H1 (cell line): Measurements from ENCODE around the gene TSPEAR. TPM values are rescaled to one million over a fixed set of nuclear protein-coding genes. Genes with fewer than 3 reads are reported as not detected.

Source experiments
- CTCF ChIA-PET: fragments of 300-600 bp; sonication (Branson Sonifier 250); formaldehyde crosslinking; loops from one replicate; lab custom pipeline; 2021; ENCODE audit not compliant: partially characterized antibody; lab: Charles Lee
- POLR2A ChIA-PET: fragments of 300-600 bp; sonication (Branson Sonifier 250); formaldehyde crosslinking; loops from one replicate; lab custom pipeline; 2021; ENCODE audit warnings: inconsistent platforms; ENCODE audit not compliant: partially characterized antibody; lab: Charles Lee
- DNase-seq, 2 experiments: peaks; one replicate each; pipeline versions ENCODE4 v3.0.0 to v3.0.0-alpha.2; 2010 to 2022; ENCODE audit warnings: low spot score in 2 of 2, low read depth in 1 of 2, mixed read lengths in 1 of 2
- FAIRE-seq: peaks from 2 replicates; lab custom pipeline; 2011; peaks lifted over from hg19 to GRCh38; lab: Jason Lieb, UNC
- H2AFZ ChIP-seq: 2 replicates; pipeline ENCODE4 v1.8.1; 2012; ENCODE audit warnings: low read length, inconsistent platforms
- H2AK5ac ChIP-seq: 2 replicates; pipeline ENCODE4 v1.6.1; 2013; ENCODE audit warnings: low read depth, low read length
- H2BK120ac ChIP-seq: replicated peaks from 2 replicates; pipeline ENCODE3; 2013; ENCODE audit warnings: low read depth, low read length, inconsistent platforms
- H2BK12ac ChIP-seq: 2 replicates; pipeline ENCODE4 v1.6.1; 2013; ENCODE audit warnings: low read depth, low read length
- H2BK15ac ChIP-seq: 2 replicates; pipeline ENCODE4 v1.6.1; 2013; ENCODE audit warnings: low read length
- H2BK20ac ChIP-seq: 2 replicates; pipeline ENCODE4 v1.6.1; 2013; ENCODE audit warnings: low read length
- H2BK5ac ChIP-seq: 2 replicates; pipeline ENCODE4 v1.6.1; 2013; ENCODE audit warnings: low read depth, low read length
- H3K14ac ChIP-seq: 2 replicates; pipeline ENCODE4 v1.6.1; 2013; ENCODE audit warnings: inconsistent platforms; ENCODE audit not compliant: insufficient read length
- H3K18ac ChIP-seq: 2 replicates; pipeline ENCODE4 v1.6.1; 2013; ENCODE audit warnings: low read length; ENCODE audit errors: extremely low read depth
- H3K23ac ChIP-seq: 2 replicates; pipeline ENCODE4 v1.6.1; 2013; ENCODE audit warnings: inconsistent platforms; ENCODE audit not compliant: insufficient read length
- H3K23me2 ChIP-seq: 2 replicates; pipeline ENCODE4 v1.6.1; 2013; ENCODE audit warnings: low read depth, low read length
- H3K27ac ChIP-seq: 2 replicates; pipeline ENCODE4 v1.6.1; 2011; ENCODE audit warnings: low read depth, low read length, inconsistent platforms
- H3K27me3 ChIP-seq, 4 experiments: replicated peaks in 1 of 4; 1 replicate in 1 of 4; 2 replicates in 3 of 4; pipeline versions ENCODE4 v1.6.1 to v1.8.1; 2011 to 2013; ENCODE audit warnings: low read length in 3 of 4, mild to moderate bottlenecking in 3 of 4, inconsistent platforms in 2 of 4, mixed read lengths in 2 of 4, moderate library complexity in 1 of 4; ENCODE audit not compliant: control insufficient read depth in 3 of 4, insufficient read depth in 3 of 4; ENCODE audit errors: extremely low read depth in 1 of 4
- H3K36me3 ChIP-seq, 4 experiments: 2 replicates each; pipeline versions ENCODE4 v1.6.1 to v1.8.1; 2011 to 2013; ENCODE audit warnings: mild to moderate bottlenecking in 4 of 4, low read length in 3 of 4, moderate library complexity in 2 of 4, control low read depth in 1 of 4, inconsistent platforms in 1 of 4; ENCODE audit not compliant: insufficient read depth in 4 of 4, control insufficient read depth in 2 of 4
- H3K4ac ChIP-seq: replicated peaks from 2 replicates; pipeline ENCODE3; 2013; ENCODE audit warnings: low read length, low read depth, mixed read lengths, inconsistent platforms; ENCODE audit not compliant: insufficient read length
- H3K4me1 ChIP-seq, 4 experiments: replicated peaks in 1 of 4; 1 replicate in 1 of 4; 2 replicates in 3 of 4; pipeline versions ENCODE4 v1.6.1 to v1.8.1; 2011 to 2013; ENCODE audit warnings: low read length in 3 of 4, inconsistent platforms in 2 of 4, mixed read lengths in 1 of 4; ENCODE audit not compliant: insufficient read depth in 4 of 4, control insufficient read depth in 3 of 4
- H3K4me2 ChIP-seq, 2 experiments: 2 replicates each; pipeline versions ENCODE4 v1.6.1 to v1.8.1; 2011 to 2013; ENCODE audit warnings: low read depth in 2 of 2, low read length in 2 of 2, control low read depth in 1 of 2, inconsistent platforms in 1 of 2, mild to moderate bottlenecking in 1 of 2; ENCODE audit not compliant: insufficient read depth in 1 of 2
- H3K4me3 ChIP-seq, 4 experiments: fragments of 200-600, 300-600 bp in 1 of 4; sonication (generic), shearing (Covaris generic), sonication (Bioruptor Twin) in 1 of 4; 2 replicates each; pipeline versions ENCODE4 v1.5.1 to v1.8.1; 2011 to 2016; ENCODE audit warnings: low read length in 4 of 4, low read depth in 3 of 4, control low read depth in 2 of 4, inconsistent platforms in 2 of 4, mild to moderate bottlenecking in 2 of 4, mixed read lengths in 1 of 4, moderate library complexity in 1 of 4; ENCODE audit not compliant: insufficient read depth in 2 of 4; ENCODE audit errors: extremely low read depth in 1 of 4
- H3K56ac ChIP-seq: replicated peaks from 2 replicates; pipeline ENCODE3; 2013; ENCODE audit warnings: low read depth, mild to moderate bottlenecking, mixed read lengths, low read length, inconsistent platforms; ENCODE audit not compliant: insufficient read length
- H3K79me1 ChIP-seq: 2 replicates; pipeline ENCODE4 v1.6.1; 2013; ENCODE audit warnings: low read depth, low read length, control low read depth
- H3K79me2 ChIP-seq, 2 experiments: 2 replicates each; pipeline versions ENCODE4 v1.6.1 to v1.8.1; 2012 to 2013; ENCODE audit warnings: low read length in 2 of 2, mild to moderate bottlenecking in 2 of 2, inconsistent platforms in 1 of 2; ENCODE audit not compliant: insufficient read depth in 2 of 2, control insufficient read depth in 1 of 2
- H3K9ac ChIP-seq, 4 experiments: replicated peaks in 1 of 4; 1 replicate in 1 of 4; 2 replicates in 3 of 4; pipeline versions ENCODE4 v1.6.1 to v1.8.1; 2011 to 2013; ENCODE audit warnings: low read depth in 3 of 4, low read length in 3 of 4, control low read depth in 2 of 4, mild to moderate bottlenecking in 2 of 4, moderate library complexity in 2 of 4, inconsistent platforms in 1 of 4; ENCODE audit errors: extremely low read depth in 1 of 4
- H3K9me3 ChIP-seq, 2 experiments: 2 replicates each; pipeline versions ENCODE4 v1.6.1 to v1.8.1; 2012 to 2013; ENCODE audit warnings: mild to moderate bottlenecking in 2 of 2, moderate library complexity in 2 of 2, control low read depth in 1 of 2, inconsistent platforms in 1 of 2, low read depth in 1 of 2, low read length in 1 of 2, mixed read lengths in 1 of 2; ENCODE audit not compliant: insufficient read depth in 2 of 2
- H4K20me1 ChIP-seq, 2 experiments: replicated peaks in 1 of 2; 2 replicates each; pipeline versions ENCODE3 to v1.8.1; 2011 to 2013; ENCODE audit warnings: inconsistent platforms in 2 of 2, low read length in 2 of 2, mild to moderate bottlenecking in 1 of 2; ENCODE audit not compliant: insufficient read depth in 2 of 2, control insufficient read depth in 1 of 2
- H4K5ac ChIP-seq: 2 replicates; pipeline ENCODE4 v1.6.1; 2013; ENCODE audit warnings: low read length, low read depth, mixed read lengths, inconsistent platforms; ENCODE audit not compliant: insufficient read length
- H4K8ac ChIP-seq: 2 replicates; pipeline ENCODE4 v1.8.0; 2013; ENCODE audit warnings: mild to moderate bottlenecking, moderate library complexity, low read length, inconsistent platforms; ENCODE audit not compliant: insufficient read depth; ENCODE audit errors: extremely low read depth
- H4K91ac ChIP-seq: replicated peaks from 2 replicates; pipeline ENCODE3; 2013; ENCODE audit warnings: low read length, mixed read lengths, inconsistent platforms; ENCODE audit not compliant: insufficient read length
- BCL11A ChIP-seq, 2 experiments: IDR thresholded peaks; one replicate each; pipeline ENCODE4 v1.6.1; 2011; ENCODE audit warnings: low read depth in 2 of 2, low read length in 2 of 2, mild to moderate bottlenecking in 2 of 2
- CTCF ChIP-seq, 3 experiments: IDR thresholded peaks; 1 replicate in 2 of 3; 2 replicates in 1 of 3; pipeline versions ENCODE4 v1.5.1 to v1.6.1; 2011; ENCODE audit warnings: low read length in 3 of 3, mild to moderate bottlenecking in 3 of 3, inconsistent platforms in 2 of 3, low read depth in 1 of 3, moderate library complexity in 1 of 3; ENCODE audit not compliant: insufficient read depth in 1 of 3; ENCODE audit errors: control extremely low read depth in 1 of 3
- WGBS, 2 experiments: shearing (Covaris generic) in 1 of 2; methylation state at CpG; one replicate each; pipeline versions ENCODE4 v1.1.6 to v1.1.7; 2013 to 2015; ENCODE audit warnings: low lambda C conversion rate in 2 of 2, mixed read lengths in 2 of 2, inconsistent platforms in 1 of 2, low coverage in 1 of 2, missing lambda C conversion rate in 1 of 2; ENCODE audit not compliant: insufficient replicate concordance in 2 of 2, insufficient coverage in 1 of 2, insufficient read length in 1 of 2; ENCODE audit errors: extremely low coverage in 1 of 2, missing lambda C conversion rate in 1 of 2; 5-methylcytosine and 5-hydroxymethylcytosine counted together
- polyA plus RNA-seq, 7 experiments: library from polyadenylated mRNA; depleted of rRNA in 3 of 7; stranded (reverse) in 5 of 7; unstranded in 2 of 7; fragments of >200 nt in 5 of 7; fragments of 200-250 nt in 2 of 7; gene quantifications; 1 replicate in 5 of 7; 2 replicates in 1 of 7; 4 replicates in 1 of 7; pipeline versions ENCODE4 v1.2.1 to v1.2.3, GENCODE V29; 2011 to 2013; ENCODE audit warnings: missing spikeins in 2 of 7, mixed read lengths in 2 of 7
- total RNA-seq: library from RNA; stranded (reverse); fragmentation: NEBNext Ultra II Directional; extraction: Animal tissue kit (Norgen Biotek cat#: 25700); gene quantifications from 2 replicates; pipeline ENCODE4 v1.2.1, GENCODE V29; 2021

Gene TSPEAR
- total and polyA plus RNA-seq, 2 of the 8 experiments (the other 6 are each of a cell fraction or from before 2014, with no cell fraction given), result 0.58 to 0.89 TPM

DNA sequence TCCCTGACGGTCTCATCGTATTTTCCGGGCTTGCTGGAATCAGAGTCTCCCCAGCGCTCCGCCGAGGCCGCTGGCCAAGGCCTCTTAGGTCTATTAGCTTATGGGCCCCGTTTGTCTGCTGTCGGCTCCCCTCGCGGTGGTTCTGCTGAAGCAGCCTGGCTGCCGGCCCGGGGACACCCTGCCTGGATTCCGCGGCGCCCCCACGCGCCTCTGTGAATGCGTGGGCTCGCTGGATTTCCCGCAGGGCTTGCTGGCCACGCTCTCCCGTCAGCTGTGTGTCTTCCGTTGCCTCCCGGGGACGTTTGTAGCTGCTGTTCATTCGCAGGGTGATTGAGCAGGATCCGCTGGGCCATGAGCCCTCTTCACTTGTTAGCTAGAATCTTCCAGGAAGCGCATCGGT, 247.6 kb downstream of the TSPEAR start:
- Histone ChIP-seq H2BK120ac (no peak overlapping the region), H3K4me3 (no peak overlapping the region), H3K9ac (no peak overlapping the region), H4K91ac (no peak overlapping the region), H3K23ac (no peak overlapping the region), H3K4ac (no peak overlapping the region), H2AK5ac (no peak overlapping the region), H3K4me1 (peaks cover 0 to 2% (median 0%) of the 10 kb centered on the region in 4 experiments; a peak in 2 of 7 replicates), H3K23me2 (no peaks in the 10 kb centered on the region; the same call in 1 of the 2 replicates), H4K20me1 (peaks cover 0 to 3% of the 10 kb centered on the region in 2 experiments), H3K18ac (no peak overlapping the region), H4K8ac (peak overlapping the region; percentile 3; the same call in 1 of the 2 replicates), H3K14ac (no peak overlapping the region), H3K27me3 (no peaks in the 10 kb centered on the region), H2BK20ac (no peak overlapping the region), H2BK12ac (no peak overlapping the region), H3K56ac (no peak overlapping the region), H2BK15ac (no peak overlapping the region), H3K9me3 (no peaks in the 10 kb centered on the region), H2BK5ac (no peak overlapping the region), H3K79me2 (no peaks in the 10 kb centered on the region), H3K27ac (no peak overlapping the region), H3K4me2 (no peak overlapping the region), H3K79me1 (no peaks in the 10 kb centered on the region), H2AFZ (no peak overlapping the region; the same call in 1 of the 2 replicates), H4K5ac (no peak overlapping the region), H3K36me3 (no peaks in the 10 kb centered on the region)
- ChIA-PET CTCF (interaction anchor here (1.1 kb wide), 2 partner anchors 19 to 27 kb away, joined by 3 read pairs; no protein-coding TSS in a partner anchor), POLR2A (interaction anchor here (1.3 kb wide), 1 partner anchor 14 kb away, joined by 3 read pairs; no protein-coding TSS in a partner anchor)
- no peak for DNase-seq
- 81% methylated on average over 25 of the region's 30 CpGs; no CpG with 5 or more reads in 1 of the 2 experiments for WGBS, 2 experiments
- no peak for FAIRE-seq
- TF ChIP-seq CTCF (IDR thresholded peaks at IDR 0.05; ENCODE audit: control extremely low read depth in 1 of 3, insufficient read depth in 1 of 3, low read depth in 1 of 3, low read length in 3 of 3), result 0 out of 4 replicates have a peak, but pooled peaks of 1 of the 3 experiments have one; percentile 3
- TF ChIP-seq BCL11A (IDR thresholded peaks at IDR 0.05; ENCODE audit: low read depth in 2 of 2, low read length in 2 of 2), result no peak
